CD4-positive, alpha-beta T cell treated with Interleukin-15 for 4 hours (primary cell): ENCODE measurements around the gene SNX9.
"Not testable (repeated sequence)": the region's sequence is repeated elsewhere in the genome, so short reads cannot be mapped to it uniquely, and the experiment has no call there.

Experiments
- DNase-seq: peaks from one replicate; pipeline ENCODE4 v3.0.0-alpha.2; 2020; ENCODE audit warnings: low spot score

SNX9 gene

GRCh38 chr6:157887892-157888291, 64.8 kb downstream of the SNX9 start:
- DNase-seq: no peak

GRCh38 chr6:157891544-157892362, 68.7 kb downstream of the SNX9 start:
- no peak for DNase-seq

GRCh38 chr6:157892363-157892877, 69.4 kb downstream of the SNX9 start:
- DNase-seq: no peak

GRCh38 chr6:157893238-157893637, 70.2 kb downstream of the SNX9 start:
- DNase-seq: peak; percentile 18

GRCh38 chr6:157895585-157895984, 72.5 kb downstream of the SNX9 start:
- DNase-seq: no peak

GRCh38 chr6:157896932-157897331, 73.9 kb downstream of the SNX9 start:
- DNase-seq: no peak

- no peak for DNase-seq
Observed at GRCh38 chr6:157898169-157898568, 75.1 kb downstream of the SNX9 start.

- no peak for DNase-seq
Observed at GRCh38 chr6:157898640-157899039, 75.6 kb downstream of the SNX9 start.

- DNase-seq: not testable (repeated sequence)
Observed at GRCh38 chr6:157900262-157900661, 77.2 kb downstream of the SNX9 start.

- DNase-seq: not testable (repeated sequence)
Observed at GRCh38 chr6:157900751-157901150, 77.7 kb downstream of the SNX9 start.

- no peak for DNase-seq
Observed at GRCh38 chr6:157904999-157905398, 82.0 kb downstream of the SNX9 start.

- no peak for DNase-seq
Observed at GRCh38 chr6:157905590-157906342, 82.7 kb downstream of the SNX9 start.

- no peak for DNase-seq
Observed at GRCh38 chr6:157906537-157907061, 83.6 kb downstream of the SNX9 start.

- DNase-seq: no peak
Observed at GRCh38 chr6:157907651-157908050, 84.6 kb downstream of the SNX9 start.

- no peak for DNase-seq
Observed at GRCh38 chr6:157908369-157909281, 85.6 kb downstream of the SNX9 start.

GRCh38 chr6:157909282-157909664, 86.2 kb downstream of the SNX9 start:
- DNase-seq: no peak

GRCh38 chr6:157911278-157911677, 88.2 kb downstream of the SNX9 start:
- DNase-seq: no peak

GRCh38 chr6:157911786-157912185, 88.7 kb downstream of the SNX9 start:
- DNase-seq: no peak

- no peak for DNase-seq
Observed at GRCh38 chr6:157912326-157912725, 89.3 kb downstream of the SNX9 start.

- DNase-seq: no peak
Observed at GRCh38 chr6:157921685-157922367, 98.8 kb downstream of the SNX9 start.

GRCh38 chr6:157925771-157926170, 102.7 kb downstream of the SNX9 start:
- no peak for DNase-seq
